Brain microvascular endothelial cell (primary cell): ENCODE data around the gene ERFL.
A peak's percentile ranks its signal among the peaks of the same experiment; 100 is the strongest.

Source experiments
- DNase-seq: peaks from one replicate; pipeline ENCODE4 v3.0.0-alpha.2; 2020
- H3K27ac ChIP-seq: fragments of 250-450 bp; sonication (Bioruptor Pico); 2 replicates; pipeline ENCODE4 v1.5.1; 2020; ENCODE audit warnings: mild to moderate bottlenecking, moderate library complexity
- H3K27me3 ChIP-seq: fragments of 250-450 bp; sonication (Bioruptor Pico); replicated peaks from 2 replicates; pipeline ENCODE4 v1.5.1; 2020; ENCODE audit warnings: mild to moderate bottlenecking
- H3K36me3 ChIP-seq: fragments of 250-450 bp; sonication (Bioruptor Pico); replicated peaks from 2 replicates; pipeline ENCODE4 v1.5.1; 2020; ENCODE audit warnings: mild to moderate bottlenecking
- H3K4me3 ChIP-seq: 2 replicates; pipeline ENCODE4 v1.5.1; 2011; ENCODE audit warnings: low read depth, mild to moderate bottlenecking, control low read depth, low read length, moderate library complexity
- in situ Hi-C: cut with HindIII; loops from 2 replicates; pipeline ENCODE4 v1.10.0; 2017; ENCODE audit warnings: low sequenced_read_pairs, low pct_ligation_motif_present
- TF ChIP-seq, protein P1 (sequence below): IDR thresholded peaks from 2 replicates; pipeline ENCODE4 v1.5.1; 2011; ENCODE audit warnings: low read depth, mild to moderate bottlenecking, moderate library complexity, low read length, control low read depth, inconsistent platforms; ENCODE audit errors: missing control alignments

The ERFL gene

DNA sequence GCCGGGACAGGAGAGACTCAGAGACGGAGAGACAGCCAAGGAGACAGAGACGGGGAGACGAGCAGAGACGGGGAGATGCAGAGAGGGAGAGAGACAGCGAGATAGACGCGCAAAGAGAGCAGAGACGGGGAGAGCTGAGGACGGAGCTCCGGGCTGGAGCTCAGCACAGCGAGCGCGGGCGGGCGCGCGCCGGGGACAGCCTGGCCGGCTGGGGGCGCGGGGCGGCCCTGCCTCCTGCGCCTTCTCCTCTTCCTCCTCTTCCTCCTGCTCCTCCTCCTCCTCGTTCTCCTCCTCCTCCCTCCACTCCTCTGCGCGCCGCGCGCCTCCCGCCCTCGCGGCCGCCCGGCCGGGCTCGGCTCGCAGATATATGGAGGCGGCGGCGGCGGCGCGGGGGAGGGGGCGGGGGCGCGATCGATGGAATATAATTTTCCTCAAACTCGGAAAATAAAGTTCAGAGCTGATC, at the start of gene ERFL:
ERFL (minus strand) TSS at position 229 of the 463 bp plus-strand sequence. CDS start 15,530 bp downstream, outside the sequence.
- peaks cover 67% of the 10 kb centered on the region for H3K27me3 ChIP-seq
- no peaks in the 10 kb centered on the region for H3K36me3 ChIP-seq
- no peak within 1 kb of the TSS for H3K27ac ChIP-seq
- H3K4me3 ChIP-seq: peak within 1 kb of the TSS; percentile 45
- no peak for DNase-seq
- in situ Hi-C loops: no loop called here
- TF ChIP-seq, protein P1, sequence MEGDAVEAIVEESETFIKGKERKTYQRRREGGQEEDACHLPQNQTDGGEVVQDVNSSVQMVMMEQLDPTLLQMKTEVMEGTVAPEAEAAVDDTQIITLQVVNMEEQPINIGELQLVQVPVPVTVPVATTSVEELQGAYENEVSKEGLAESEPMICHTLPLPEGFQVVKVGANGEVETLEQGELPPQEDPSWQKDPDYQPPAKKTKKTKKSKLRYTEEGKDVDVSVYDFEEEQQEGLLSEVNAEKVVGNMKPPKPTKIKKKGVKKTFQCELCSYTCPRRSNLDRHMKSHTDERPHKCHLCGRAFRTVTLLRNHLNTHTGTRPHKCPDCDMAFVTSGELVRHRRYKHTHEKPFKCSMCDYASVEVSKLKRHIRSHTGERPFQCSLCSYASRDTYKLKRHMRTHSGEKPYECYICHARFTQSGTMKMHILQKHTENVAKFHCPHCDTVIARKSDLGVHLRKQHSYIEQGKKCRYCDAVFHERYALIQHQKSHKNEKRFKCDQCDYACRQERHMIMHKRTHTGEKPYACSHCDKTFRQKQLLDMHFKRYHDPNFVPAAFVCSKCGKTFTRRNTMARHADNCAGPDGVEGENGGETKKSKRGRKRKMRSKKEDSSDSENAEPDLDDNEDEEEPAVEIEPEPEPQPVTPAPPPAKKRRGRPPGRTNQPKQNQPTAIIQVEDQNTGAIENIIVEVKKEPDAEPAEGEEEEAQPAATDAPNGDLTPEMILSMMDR: no peak

DNA sequence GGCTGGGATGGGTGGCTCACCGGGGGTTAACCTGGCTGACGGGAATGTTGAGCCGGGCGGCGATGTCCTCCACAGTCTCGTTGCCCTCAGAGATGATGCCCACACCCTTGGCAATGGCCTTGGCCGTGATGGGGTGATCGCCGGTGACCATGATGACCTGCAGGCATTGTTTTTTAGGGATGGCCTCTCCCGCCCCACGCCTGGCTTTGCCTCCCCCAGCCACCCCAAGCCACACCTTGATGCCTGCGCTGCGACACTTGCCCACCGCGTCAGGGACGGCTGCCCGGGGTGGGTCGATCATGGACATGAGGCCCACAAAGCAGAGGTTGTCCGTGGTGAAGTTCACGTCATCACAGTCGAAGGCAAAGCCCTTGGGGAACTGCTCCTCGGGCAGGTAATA, 49.7 kb upstream of the ERFL start:
- in situ Hi-C loops: no loop called here
- no peak for DNase-seq
- H3K27ac ChIP-seq: no peak overlapping the region
- TF ChIP-seq, protein P1: no peak
- H3K36me3 ChIP-seq: no peaks in the 10 kb centered on the region
- no peak overlapping the region for H3K4me3 ChIP-seq
- H3K27me3 ChIP-seq: no peaks in the 10 kb centered on the region

DNA sequence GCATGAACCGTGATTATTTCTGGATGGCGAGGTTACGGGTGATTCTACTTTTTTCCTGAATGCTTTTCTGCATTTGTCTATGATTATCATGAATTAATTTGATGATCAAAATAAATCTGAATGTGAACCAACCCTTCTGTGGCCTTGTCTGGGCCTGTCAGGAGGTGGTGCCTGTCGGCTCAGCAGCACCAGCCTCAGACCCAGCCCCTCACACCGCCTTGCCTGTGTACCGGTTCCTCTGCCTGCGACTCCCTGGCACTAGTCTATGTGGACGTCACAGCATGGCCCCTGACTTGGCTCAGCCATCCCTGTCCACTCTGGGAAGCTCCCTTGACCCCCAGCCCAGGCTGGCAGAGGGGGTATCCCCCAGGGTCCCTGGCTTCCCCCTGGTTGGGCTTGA, 46.4 kb upstream of the ERFL start:
- Histone ChIP-seq H3K27me3 (no peaks in the 10 kb centered on the region), H3K4me3 (no peak overlapping the region), H3K27ac (no peak overlapping the region), H3K36me3 (no peaks in the 10 kb centered on the region)
- DNase-seq: no peak
- TF ChIP-seq, protein P1: no peak
- in situ Hi-C loops: no loop called here

DNA sequence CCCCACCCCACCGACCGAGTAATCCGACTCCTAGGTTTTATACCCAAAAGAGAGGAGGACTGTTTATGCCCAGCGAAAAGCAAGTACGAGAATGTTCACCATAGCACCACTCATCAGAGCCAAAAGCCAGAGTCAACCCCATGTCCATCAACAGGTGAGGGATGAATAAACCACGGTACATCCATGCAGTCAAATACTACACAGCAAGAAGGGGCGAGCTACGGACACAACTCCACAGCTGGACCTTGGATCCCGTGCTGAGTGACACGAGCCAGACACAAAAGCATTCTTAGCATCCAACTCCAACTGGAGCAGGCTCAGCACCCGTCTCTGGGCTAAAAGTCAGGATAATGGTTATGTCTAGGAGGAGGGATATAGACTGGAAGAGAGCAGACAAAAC, 43.1 kb upstream of the ERFL start:
- DNase-seq: no peak
- no peaks in the 10 kb centered on the region for H3K36me3 ChIP-seq
- H3K4me3 ChIP-seq: no peak overlapping the region
- H3K27ac ChIP-seq: no peak overlapping the region
- in situ Hi-C loops: no loop called here
- TF ChIP-seq, protein P1: no peak
- no peaks in the 10 kb centered on the region for H3K27me3 ChIP-seq

DNA sequence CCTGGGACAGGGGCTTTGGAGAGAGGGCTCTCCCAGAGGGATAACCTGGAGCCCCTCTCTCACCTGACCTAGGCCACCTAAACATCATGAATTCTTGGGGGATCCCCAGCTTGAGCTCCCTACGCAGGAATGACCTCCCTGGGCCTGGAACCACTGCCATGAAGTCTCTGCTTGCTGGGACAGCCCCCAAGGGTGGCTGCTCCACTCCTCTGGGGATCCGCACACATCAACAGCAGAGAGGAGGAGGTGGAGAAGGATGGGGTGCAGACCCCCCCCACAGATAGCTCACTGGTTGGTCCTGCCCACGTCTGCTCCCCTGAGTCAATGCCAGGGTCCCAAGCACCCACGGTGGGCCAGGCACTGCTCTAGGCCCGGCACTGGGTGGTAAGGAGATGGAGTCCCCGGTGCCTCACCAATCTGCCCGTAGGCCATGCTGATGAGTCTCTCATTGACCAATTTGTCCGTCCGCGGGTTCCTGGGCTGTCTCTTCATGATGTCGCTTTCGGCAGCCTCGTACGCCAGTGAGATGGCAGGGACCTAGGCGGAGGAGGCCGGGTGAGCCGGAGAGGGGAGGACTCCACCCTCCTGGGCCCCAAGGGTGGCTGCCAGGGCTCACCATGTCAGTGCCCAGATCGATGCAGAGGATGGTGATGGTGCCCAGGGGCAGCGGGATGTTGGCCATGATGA, 41.7 kb upstream of the ERFL start:
- Histone ChIP-seq H3K27ac (no peak overlapping the region), H3K27me3 (peaks cover 2% of the 10 kb centered on the region), H3K36me3 (no peaks in the 10 kb centered on the region), H3K4me3 (no peak overlapping the region)
- DNase-seq: no peak
- TF ChIP-seq, protein P1: no peak
- in situ Hi-C loops: no loop called here
